SK-N-SH treated with all-trans-retinoic acid at 6 μM for 48 hours (cell line): ENCODE data around the gene TMEM33.

ENCODE experiments used
- RARB ChIP-seq: fragments of 250-450 bp; sonication (Bioruptor Pico); IDR thresholded peaks from 2 replicates; pipeline ENCODE4 v1.8.0; 2021; ENCODE audit warnings: mild to moderate bottlenecking, moderate library complexity
- SNAI2 ChIP-seq: fragments of 250-450 bp; sonication (Bioruptor Pico); IDR thresholded peaks from 2 replicates; pipeline ENCODE4 v1.5.0; 2020; ENCODE audit warnings: mild to moderate bottlenecking, moderate library complexity
- ZNF8 ChIP-seq: fragments of 450-650 bp; formaldehyde crosslinking; IDR thresholded peaks from 2 replicates; pipeline ENCODE4 v1.5.0; 2020; ENCODE audit warnings: mild to moderate bottlenecking, moderate library complexity
- TF ChIP-seq, protein P1 (sequence below): fragments of 250-450 bp; sonication (Bioruptor Pico); IDR thresholded peaks from 2 replicates; pipeline ENCODE4 v1.5.1; 2020; ENCODE audit warnings: low read depth, mild to moderate bottlenecking, moderate library complexity
- TF ChIP-seq, protein P2 (sequence below): fragments of 250-450 bp; sonication (Bioruptor Pico); IDR thresholded peaks from 2 replicates; pipeline ENCODE4 v1.8.0; 2020; ENCODE audit warnings: mild to moderate bottlenecking, moderate library complexity, borderline replicate concordance
- TF ChIP-seq, protein P3 (sequence below): fragments of 250-450 bp; sonication (Bioruptor Pico); IDR thresholded peaks from 2 replicates; pipeline ENCODE4 v1.8.0; 2021; ENCODE audit warnings: low read depth, mild to moderate bottlenecking, moderate library complexity, borderline replicate concordance

DNA sequence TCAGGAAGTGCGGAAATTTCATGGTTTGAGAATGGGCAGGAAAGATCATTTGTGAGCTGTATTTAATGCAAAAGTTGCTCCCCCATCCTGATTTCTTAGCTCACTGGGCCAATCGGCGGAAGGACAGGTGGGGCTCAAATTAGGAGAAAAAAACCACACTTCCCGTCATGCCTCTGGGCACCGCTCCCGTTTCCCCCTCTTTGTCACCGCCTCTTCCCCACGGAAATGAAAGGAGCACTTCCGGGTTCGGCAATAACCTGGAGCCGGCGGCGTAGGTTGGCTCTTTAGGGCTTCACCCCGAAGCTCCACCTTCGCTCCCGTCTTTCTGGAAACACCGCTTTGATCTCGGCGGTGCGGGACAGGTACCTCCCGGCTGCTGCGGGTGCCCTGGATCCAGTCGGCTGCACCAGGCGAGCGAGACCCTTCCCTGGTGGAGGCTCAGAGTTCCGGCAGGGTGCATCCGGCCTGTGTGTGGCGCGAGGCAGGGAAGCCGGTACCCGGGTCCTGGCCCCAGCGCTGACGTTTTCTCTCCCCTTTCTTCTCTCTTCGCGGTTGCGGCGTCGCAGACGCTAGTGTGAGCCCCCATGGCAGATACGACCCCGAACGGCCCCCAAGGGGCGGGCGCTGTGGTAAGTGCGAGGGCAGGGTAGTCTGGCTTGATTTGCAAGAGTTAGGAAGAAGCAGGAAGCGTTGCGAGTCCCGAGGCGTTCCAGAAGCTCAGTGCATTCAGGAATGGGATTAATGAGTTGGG, at the start of gene TMEM33:
- TF ChIP-seq ZNF8 (CRISPR knock-in tag): no peak
- TF ChIP-seq, protein P1, sequence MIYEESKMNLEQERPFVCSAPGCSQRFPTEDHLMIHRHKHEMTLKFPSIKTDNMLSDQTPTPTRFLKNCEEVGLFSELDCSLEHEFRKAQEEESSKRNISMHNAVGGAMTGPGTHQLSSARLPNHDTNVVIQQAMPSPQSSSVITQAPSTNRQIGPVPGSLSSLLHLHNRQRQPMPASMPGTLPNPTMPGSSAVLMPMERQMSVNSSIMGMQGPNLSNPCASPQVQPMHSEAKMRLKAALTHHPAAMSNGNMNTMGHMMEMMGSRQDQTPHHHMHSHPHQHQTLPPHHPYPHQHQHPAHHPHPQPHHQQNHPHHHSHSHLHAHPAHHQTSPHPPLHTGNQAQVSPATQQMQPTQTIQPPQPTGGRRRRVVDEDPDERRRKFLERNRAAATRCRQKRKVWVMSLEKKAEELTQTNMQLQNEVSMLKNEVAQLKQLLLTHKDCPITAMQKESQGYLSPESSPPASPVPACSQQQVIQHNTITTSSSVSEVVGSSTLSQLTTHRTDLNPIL (CRISPR knock-in tag): no peak
- TF ChIP-seq, protein P2, sequence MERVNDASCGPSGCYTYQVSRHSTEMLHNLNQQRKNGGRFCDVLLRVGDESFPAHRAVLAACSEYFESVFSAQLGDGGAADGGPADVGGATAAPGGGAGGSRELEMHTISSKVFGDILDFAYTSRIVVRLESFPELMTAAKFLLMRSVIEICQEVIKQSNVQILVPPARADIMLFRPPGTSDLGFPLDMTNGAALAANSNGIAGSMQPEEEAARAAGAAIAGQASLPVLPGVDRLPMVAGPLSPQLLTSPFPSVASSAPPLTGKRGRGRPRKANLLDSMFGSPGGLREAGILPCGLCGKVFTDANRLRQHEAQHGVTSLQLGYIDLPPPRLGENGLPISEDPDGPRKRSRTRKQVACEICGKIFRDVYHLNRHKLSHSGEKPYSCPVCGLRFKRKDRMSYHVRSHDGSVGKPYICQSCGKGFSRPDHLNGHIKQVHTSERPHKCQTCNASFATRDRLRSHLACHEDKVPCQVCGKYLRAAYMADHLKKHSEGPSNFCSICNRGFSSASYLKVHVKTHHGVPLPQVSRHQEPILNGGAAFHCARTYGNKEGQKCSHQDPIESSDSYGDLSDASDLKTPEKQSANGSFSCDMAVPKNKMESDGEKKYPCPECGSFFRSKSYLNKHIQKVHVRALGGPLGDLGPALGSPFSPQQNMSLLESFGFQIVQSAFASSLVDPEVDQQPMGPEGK (CRISPR knock-in tag): no peak
- TF ChIP-seq, protein P3, sequence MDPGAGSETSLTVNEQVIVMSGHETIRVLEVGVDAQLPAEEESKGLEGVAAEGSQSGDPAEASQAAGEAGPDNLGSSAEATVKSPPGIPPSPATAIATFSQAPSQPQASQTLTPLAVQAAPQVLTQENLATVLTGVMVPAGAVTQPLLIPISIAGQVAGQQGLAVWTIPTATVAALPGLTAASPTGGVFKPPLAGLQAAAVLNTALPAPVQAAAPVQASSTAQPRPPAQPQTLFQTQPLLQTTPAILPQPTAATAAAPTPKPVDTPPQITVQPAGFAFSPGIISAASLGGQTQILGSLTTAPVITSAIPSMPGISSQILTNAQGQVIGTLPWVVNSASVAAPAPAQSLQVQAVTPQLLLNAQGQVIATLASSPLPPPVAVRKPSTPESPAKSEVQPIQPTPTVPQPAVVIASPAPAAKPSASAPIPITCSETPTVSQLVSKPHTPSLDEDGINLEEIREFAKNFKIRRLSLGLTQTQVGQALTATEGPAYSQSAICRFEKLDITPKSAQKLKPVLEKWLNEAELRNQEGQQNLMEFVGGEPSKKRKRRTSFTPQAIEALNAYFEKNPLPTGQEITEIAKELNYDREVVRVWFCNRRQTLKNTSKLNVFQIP (CRISPR knock-in tag): no peak
- no peak for TF ChIP-seq RARB
- no peak for TF ChIP-seq SNAI2 (CRISPR knock-in tag)
